Immature natural killer cell (primary cell): ENCODE measurements around the gene ABCA4. TPM values are rescaled to one million over a fixed set of nuclear protein-coding genes. Genes with fewer than 3 reads are reported as not detected.

ENCODE experiments used
- DNase-seq, 3 donors: peaks; one replicate each; pipeline ENCODE4 v3.0.0; 2022; ENCODE audit warnings: mixed read lengths in 1 of 3
- H3K27ac Mint-ChIP-seq, 6 donors: one replicate each; pipeline ENCODE4 v1.8.0; 2020; ENCODE audit warnings: mixed read lengths in 6 of 6, mild to moderate bottlenecking in 5 of 6, inconsistent platforms in 4 of 6, moderate library complexity in 3 of 6
- H3K27me3 Mint-ChIP-seq, 3 donors: one replicate each; pipeline ENCODE4 v1.8.0; 2020 to 2021; ENCODE audit warnings: low read depth in 3 of 3, mild to moderate bottlenecking in 3 of 3, mixed read lengths in 3 of 3, moderate library complexity in 3 of 3, inconsistent platforms in 1 of 3
- H3K36me3 Mint-ChIP-seq, 3 donors: one replicate each; pipeline ENCODE4 v1.8.0; 2020; ENCODE audit warnings: mixed read lengths in 3 of 3, inconsistent platforms in 2 of 3, mild to moderate bottlenecking in 2 of 3
- H3K4me1 Mint-ChIP-seq, 2 donors: one replicate each; pipeline ENCODE4 v1.8.0; 2020; ENCODE audit warnings: inconsistent platforms in 2 of 2, mild to moderate bottlenecking in 2 of 2, mixed read lengths in 2 of 2, moderate library complexity in 1 of 2
- H3K4me3 Mint-ChIP-seq, 5 donors: one replicate each; pipeline ENCODE4 v1.8.0; 2020; ENCODE audit warnings: mild to moderate bottlenecking in 5 of 5, mixed read lengths in 5 of 5, inconsistent platforms in 3 of 5, moderate library complexity in 3 of 5
- H3K9me3 Mint-ChIP-seq, 6 donors: one replicate each; pipeline ENCODE4 v1.8.0; 2020; ENCODE audit warnings: mild to moderate bottlenecking in 6 of 6, mixed read lengths in 6 of 6, inconsistent platforms in 4 of 6, moderate library complexity in 3 of 6
- polyA plus RNA-seq, 3 donors: library from polyadenylated mRNA; unstranded; fragments of 300-500 nt; fragmentation: Illumina TruSeq; gene quantifications; one replicate each; pipeline ENCODE4 v1.2.3, GENCODE V29; 2021

ABCA4 gene
- polyA plus RNA-seq, 3 donors from 2014 or later, result 0.08 TPM; not detected in 2

- H3K27ac Mint-ChIP-seq, result no peak overlapping the region
- H3K4me1 Mint-ChIP-seq, result peaks cover 8% of the 10 kb centered on the region in 2 donors
- no peaks in the 10 kb centered on the region for H3K36me3 Mint-ChIP-seq
- DNase-seq, result no peak
- H3K9me3 Mint-ChIP-seq, result no peaks in the 10 kb centered on the region
- H3K27me3 Mint-ChIP-seq, result peaks cover 3 to 25% (median 12%) of the 10 kb centered on the region in 3 donors
- no peak overlapping the region for H3K4me3 Mint-ChIP-seq
Measured at GRCh38 chr1:94105581-94105952, 15.4 kb downstream of the ABCA4 start.

GRCh38 chr1:94104776-94105580 is 16.0 kb downstream of the ABCA4 start:
- Mint-ChIP-seq H3K27ac (no peak overlapping the region), H3K36me3 (no peaks in the 10 kb centered on the region), H3K4me3 (no peak overlapping the region), H3K27me3 (peaks cover 3 to 25% (median 12%) of the 10 kb centered on the region in 3 donors), H3K4me1 (peaks cover 8% of the 10 kb centered on the region in 2 donors), H3K9me3 (no peaks in the 10 kb centered on the region)
- DNase-seq, result no peak

DNA sequence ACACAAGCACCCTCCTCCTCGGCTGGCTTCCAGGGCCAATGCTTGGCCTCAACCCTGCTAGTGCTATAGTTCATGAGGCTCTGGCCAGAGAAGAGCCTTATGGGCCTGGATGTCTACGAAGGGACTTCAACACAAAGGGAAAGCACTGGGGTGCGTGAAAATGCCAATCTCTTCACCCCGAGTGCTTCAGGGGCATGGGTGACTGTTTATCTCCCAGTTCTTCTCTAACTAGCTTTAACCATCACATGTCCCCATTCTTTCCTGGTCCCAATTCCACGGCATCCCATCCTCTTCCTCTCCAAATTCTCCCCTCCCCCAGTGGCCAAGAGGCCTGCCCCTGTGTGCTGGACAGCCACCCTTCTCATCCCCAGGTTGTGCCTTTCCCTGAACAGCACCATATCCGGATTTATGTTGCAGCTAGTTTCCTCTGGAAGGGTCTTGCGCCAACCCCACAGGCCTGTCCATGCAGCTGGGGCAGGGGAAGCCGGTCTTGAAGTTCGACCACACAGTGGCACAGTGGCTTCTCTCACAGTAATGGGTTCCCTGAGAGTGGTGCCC is 16.7 kb downstream of the ABCA4 start:
- no peaks in the 10 kb centered on the region for H3K36me3 Mint-ChIP-seq
- no peaks in the 10 kb centered on the region for H3K9me3 Mint-ChIP-seq
- peaks cover 8% of the 10 kb centered on the region in 2 donors for H3K4me1 Mint-ChIP-seq
- H3K27ac Mint-ChIP-seq, result no peak overlapping the region
- H3K4me3 Mint-ChIP-seq, result no peak overlapping the region
- peaks cover 3 to 25% (median 12%) of the 10 kb centered on the region in 3 donors for H3K27me3 Mint-ChIP-seq
- DNase-seq, result no peak

DNA sequence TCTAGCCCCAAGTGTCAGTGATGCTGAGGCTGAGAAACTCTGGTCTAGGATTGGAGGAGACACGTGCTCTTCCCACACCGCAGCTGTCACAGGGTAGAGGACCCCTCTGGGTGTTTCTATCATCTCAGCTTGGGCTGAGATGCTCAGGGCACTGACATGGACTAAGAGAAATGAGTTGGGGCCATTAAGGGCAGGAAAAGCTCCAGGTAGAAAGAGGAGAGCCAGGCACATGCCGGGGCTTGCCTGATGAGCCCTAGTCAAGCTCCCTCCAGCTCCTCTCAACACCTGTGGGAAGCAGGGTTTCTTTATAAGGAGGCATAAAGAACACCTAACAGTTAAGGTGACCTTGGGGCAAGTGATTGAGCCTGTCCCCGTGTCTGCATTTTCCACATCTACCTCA is 17.3 kb downstream of the ABCA4 start:
- Mint-ChIP-seq H3K27me3 (peaks cover 3 to 23% (median 12%) of the 10 kb centered on the region in 3 donors), H3K4me1 (peaks cover 8% of the 10 kb centered on the region in 2 donors)

DNA sequence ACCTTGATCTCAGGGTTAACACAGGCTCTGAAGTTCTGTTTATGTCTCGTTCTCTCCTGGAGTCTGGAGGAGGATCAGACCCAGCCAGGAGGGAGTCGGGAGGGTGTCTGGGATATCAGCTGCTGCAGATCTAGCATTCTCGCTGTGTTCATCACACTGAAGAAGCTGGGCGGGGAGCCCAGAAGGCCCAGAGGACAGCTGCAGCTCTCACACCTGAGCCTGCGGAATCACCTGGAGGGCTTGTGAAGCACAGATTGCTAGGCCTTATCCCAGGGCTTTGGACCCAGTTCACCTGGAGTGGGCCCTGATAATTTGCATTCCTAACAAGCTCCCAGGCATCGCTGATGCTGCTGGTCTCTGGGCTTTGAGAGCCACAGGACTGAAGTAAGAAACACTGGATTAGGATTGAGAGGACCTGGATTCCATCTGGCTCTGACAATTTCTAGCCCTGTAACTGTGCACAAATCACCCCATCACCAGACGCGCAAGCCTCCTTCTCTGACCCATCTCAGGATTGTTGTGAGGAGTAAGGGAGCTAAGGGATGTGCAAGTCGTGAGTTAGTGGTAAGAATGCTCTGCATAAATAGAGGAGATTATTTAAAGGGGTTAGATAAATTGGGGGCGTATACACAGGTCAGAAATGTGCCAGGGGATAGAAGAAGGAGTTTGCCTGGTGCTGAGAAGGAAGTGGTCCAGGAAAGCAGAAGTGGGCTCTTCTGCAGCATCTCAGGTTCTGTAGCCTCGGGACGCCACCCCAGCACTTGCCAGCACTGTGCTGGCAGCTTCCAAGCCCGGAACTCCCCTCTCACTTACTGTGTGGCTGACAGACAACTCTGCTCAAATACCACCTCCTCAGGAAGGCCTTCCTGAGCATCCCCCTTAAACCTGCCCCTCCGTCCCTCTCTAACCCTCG is 19.1 kb downstream of the ABCA4 start:
- DNase-seq, result no peak
- peaks cover 6 to 8% of the 10 kb centered on the region in 2 donors for H3K4me1 Mint-ChIP-seq
- H3K9me3 Mint-ChIP-seq, result no peaks in the 10 kb centered on the region
- no peaks in the 10 kb centered on the region for H3K36me3 Mint-ChIP-seq
- peaks cover 3 to 14% (median 9%) of the 10 kb centered on the region in 3 donors for H3K27me3 Mint-ChIP-seq
- H3K4me3 Mint-ChIP-seq, result no peak overlapping the region
- peak overlapping the region in 1 of 6 donors; percentile 46 for H3K27ac Mint-ChIP-seq

More for the DNA sequence above, 17.3 kb downstream of the ABCA4 start:
- no peak overlapping the region for H3K27ac Mint-ChIP-seq
- no peak overlapping the region for H3K4me3 Mint-ChIP-seq
- H3K36me3 Mint-ChIP-seq, result no peaks in the 10 kb centered on the region
- DNase-seq, result no peak
- no peaks in the 10 kb centered on the region for H3K9me3 Mint-ChIP-seq

DNA sequence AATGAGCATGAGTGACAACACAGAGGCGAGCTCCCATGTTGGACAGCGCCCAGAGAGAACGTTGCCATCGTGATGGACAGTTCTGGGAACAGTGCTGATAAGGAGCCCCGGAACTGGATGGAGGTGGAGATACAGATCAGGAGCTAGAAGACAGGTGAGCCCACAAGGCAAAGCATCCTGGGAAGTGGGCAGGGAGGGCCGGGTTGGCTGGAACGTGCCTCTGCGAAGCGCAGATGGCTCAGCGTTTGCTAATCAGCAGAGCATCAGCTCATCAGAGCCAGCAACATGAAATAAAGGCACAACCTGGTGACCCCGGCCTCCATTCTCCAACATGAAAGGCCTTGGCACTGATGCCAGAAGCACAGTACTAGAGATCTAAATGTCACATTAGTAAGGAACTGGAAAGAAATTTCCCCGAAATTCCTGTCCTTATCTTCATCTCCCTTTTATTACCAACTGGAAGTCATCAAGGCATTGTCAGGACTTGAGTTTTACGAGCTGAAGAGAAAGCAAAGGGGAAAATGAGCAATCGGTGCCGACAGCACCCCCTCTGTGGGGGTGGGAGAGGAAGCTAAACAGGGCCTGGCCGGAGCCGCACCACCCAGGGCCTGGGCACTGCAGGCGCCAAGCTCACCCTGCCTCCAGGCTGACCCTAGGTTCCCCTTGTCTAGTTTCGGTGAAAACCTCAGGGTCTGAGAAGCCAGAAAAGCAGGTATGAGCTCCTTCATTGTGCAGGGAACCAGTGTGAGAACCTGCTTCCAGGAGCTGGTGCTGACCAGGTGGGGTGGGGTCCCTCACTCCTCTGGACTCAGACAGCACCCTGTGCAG is 19.9 kb downstream of the ABCA4 start:
- no peak for DNase-seq
- H3K27ac Mint-ChIP-seq, result peak overlapping the region in 1 of 6 donors; percentile 46
- no peaks in the 10 kb centered on the region for H3K36me3 Mint-ChIP-seq
- H3K4me3 Mint-ChIP-seq, result no peak overlapping the region
- H3K9me3 Mint-ChIP-seq, result no peaks in the 10 kb centered on the region
- H3K4me1 Mint-ChIP-seq, result peaks cover 2% of the 10 kb centered on the region in 2 donors
- peaks cover 3 to 13% (median 4%) of the 10 kb centered on the region in 3 donors for H3K27me3 Mint-ChIP-seq

GRCh38 chr1:94100129-94100784 is 20.7 kb downstream of the ABCA4 start:
- DNase-seq, result no peak
- no peaks in the 10 kb centered on the region for H3K9me3 Mint-ChIP-seq
- no peaks in the 10 kb centered on the region for H3K4me1 Mint-ChIP-seq
- peaks cover 1 to 11% (median 4%) of the 10 kb centered on the region in 3 donors for H3K27me3 Mint-ChIP-seq
- H3K27ac Mint-ChIP-seq, result no peak overlapping the region
- H3K36me3 Mint-ChIP-seq, result no peaks in the 10 kb centered on the region
- no peak overlapping the region for H3K4me3 Mint-ChIP-seq

GRCh38 chr1:94099303-94099702 is 21.6 kb downstream of the ABCA4 start:
- H3K27ac Mint-ChIP-seq, result no peak overlapping the region
- DNase-seq, result no peak
- no peaks in the 10 kb centered on the region for H3K36me3 Mint-ChIP-seq
- no peak overlapping the region for H3K4me3 Mint-ChIP-seq
- peaks cover 0 to 4% (median 3%) of the 10 kb centered on the region in 3 donors for H3K27me3 Mint-ChIP-seq
- no peaks in the 10 kb centered on the region for H3K4me1 Mint-ChIP-seq
- H3K9me3 Mint-ChIP-seq, result no peaks in the 10 kb centered on the region

GRCh38 chr1:94098585-94099111 is 22.3 kb downstream of the ABCA4 start:
- H3K9me3 Mint-ChIP-seq, result no peaks in the 10 kb centered on the region
- H3K4me1 Mint-ChIP-seq, result no peaks in the 10 kb centered on the region
- no peaks in the 10 kb centered on the region for H3K36me3 Mint-ChIP-seq
- H3K4me3 Mint-ChIP-seq, result no peak overlapping the region
- no peak overlapping the region for H3K27ac Mint-ChIP-seq
- peaks cover 0 to 8% (median 1%) of the 10 kb centered on the region in 3 donors for H3K27me3 Mint-ChIP-seq
- DNase-seq, result no peak

DNA sequence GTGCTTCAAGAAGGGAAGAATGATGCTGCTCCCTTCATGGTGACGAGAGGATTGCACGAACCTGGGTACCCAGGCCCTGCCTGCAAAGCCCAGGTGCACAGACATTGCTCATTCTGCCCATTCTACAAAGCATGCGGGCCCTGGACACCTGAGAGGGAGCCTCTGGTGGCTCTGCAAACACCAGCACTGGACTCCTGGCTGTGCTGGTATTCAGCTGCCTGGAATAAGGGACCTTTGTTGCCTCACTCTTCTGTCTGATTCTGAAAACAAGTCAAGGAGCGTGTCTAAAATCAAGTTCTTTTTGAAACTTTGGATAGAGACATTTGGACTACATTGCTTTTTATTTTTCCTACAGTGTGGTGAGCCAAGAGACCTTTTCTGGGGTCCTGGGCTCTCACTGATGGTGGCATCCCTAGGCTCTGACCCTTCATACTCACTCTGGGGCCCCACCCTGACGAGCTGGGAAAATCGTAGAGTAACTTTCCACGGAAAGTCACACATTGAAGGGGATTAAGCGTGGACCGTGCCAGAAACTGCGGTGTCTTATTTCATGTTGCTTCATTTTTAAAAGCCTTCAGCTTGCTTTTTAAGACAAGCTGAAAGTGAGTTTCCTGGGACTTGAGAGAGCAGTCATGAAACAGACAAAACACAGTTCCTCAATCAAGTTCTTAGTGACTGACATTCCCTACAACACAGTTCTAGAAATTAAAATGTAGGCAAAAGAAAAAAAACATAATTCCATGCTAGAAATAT is 24.0 kb downstream of the ABCA4 start:
- Mint-ChIP-seq H3K4me3 (no peak overlapping the region), H3K4me1 (peaks cover 10% of the 10 kb centered on the region in 2 donors), H3K27ac (no peak overlapping the region), H3K36me3 (no peaks in the 10 kb centered on the region), H3K27me3 (peaks cover 0 to 6% (median 4%) of the 10 kb centered on the region in 3 donors), H3K9me3 (no peaks in the 10 kb centered on the region)
- no peak for DNase-seq

GRCh38 chr1:94095744-94096469 is 25.0 kb downstream of the ABCA4 start:
- Mint-ChIP-seq H3K4me3 (no peak overlapping the region), H3K36me3 (peaks cover 0 to 4% (median 0%) of the 10 kb centered on the region in 3 donors), H3K9me3 (no peaks in the 10 kb centered on the region), H3K27me3 (peaks cover 0 to 8% (median 4%) of the 10 kb centered on the region in 3 donors), H3K27ac (no peak overlapping the region), H3K4me1 (peaks cover 15 to 20% of the 10 kb centered on the region in 2 donors)
- no peak for DNase-seq
